Measurements from ENCODE around the gene CMSS1. TPM values are rescaled to one million over a fixed set of nuclear protein-coding genes. Genes with fewer than 3 reads are reported as not detected.

The CMSS1 gene
- total and polyA plus RNA-seq, 11 donors: 13.5 to 48.4 (median 34.8) TPM

- no peak overlapping the region for H3K27ac ChIP-seq
- no peak for ATAC-seq
- H3K36me3 ChIP-seq: no peaks in the 10 kb centered on the region
- no peak overlapping the region for H3K4me3 ChIP-seq
- H3K4me1 ChIP-seq: peaks cover 0 to 17% (median 0%) of the 10 kb centered on the region in 12 donors
- no peaks in the 10 kb centered on the region for H3K9me3 ChIP-seq
- 89 to 94% (median 92%) methylated on average over 6 of the region's 6 CpGs for WGBS, 4 donors
- no peak for DNase-seq
- intact Hi-C loops (cut with DNase I): no loop called here
- no peak for TF ChIP-seq CTCF (IDR thresholded peaks at IDR 0.05)
- no peak for TF ChIP-seq POLR2A (IDR thresholded peaks at IDR 0.05)
- H3K27me3 ChIP-seq: no peaks in the 10 kb centered on the region
Observed at GRCh38 chr3:100053951-100054620, 236.4 kb downstream of the CMSS1 start.

- ATAC-seq (peak; percentile 46 to 83 (median 68)), DNase-seq (no peak)
- Histone ChIP-seq H3K27me3 (no peaks in the 10 kb centered on the region), H3K36me3 (no peaks in the 10 kb centered on the region), H3K27ac (no peak overlapping the region), H3K4me3 (no peak overlapping the region), H3K9me3 (no peaks in the 10 kb centered on the region), H3K4me1 (peaks cover 0 to 30% (median 8%) of the 10 kb centered on the region in 12 donors)
- TF ChIP-seq CTCF (IDR thresholded peaks at IDR 0.05) (peak in 5 of 12 donors; percentile 8 to 40 (median 17)), POLR2A (IDR thresholded peaks at IDR 0.05) (no peak)
- WGBS, 4 donors: 80 to 87% (median 83%) methylated on average over 8 of the region's 8 CpGs
- intact Hi-C loops (cut with DNase I): loop anchor here in 6 of 10 donors (5.0 kb wide), 3 partner anchors 181 to 216 kb away; no protein-coding TSS in a partner anchor
Observed at GRCh38 chr3:100057716-100058575, 240.3 kb downstream of the CMSS1 start.

- Histone ChIP-seq H3K27ac (no peak overlapping the region), H3K4me1 (peaks cover 0 to 32% (median 9%) of the 10 kb centered on the region in 12 donors), H3K27me3 (no peaks in the 10 kb centered on the region), H3K4me3 (no peak overlapping the region), H3K36me3 (no peaks in the 10 kb centered on the region), H3K9me3 (no peaks in the 10 kb centered on the region)
- intact Hi-C loops (cut with DNase I): loop anchor here in 6 of 10 donors (5.0 kb wide), 3 partner anchors 182 to 217 kb away; no protein-coding TSS in a partner anchor
- ATAC-seq: peak in 2 of 4 donors; percentile 29 to 67
- TF ChIP-seq CTCF (IDR thresholded peaks at IDR 0.05) (no peak), POLR2A (IDR thresholded peaks at IDR 0.05) (no peak)
- no peak for DNase-seq
- 85 to 93% (median 86%) methylated on average over 3 of the region's 3 CpGs for WGBS, 4 donors
Observed at GRCh38 chr3:100059472-100059871, 241.8 kb downstream of the CMSS1 start.

Measured in heart left ventricle (tissue), 16 donors.